H9 (cell line): ENCODE data around the gene ATP13A2. TPM values are rescaled to one million over a fixed set of nuclear protein-coding genes. Genes with fewer than 3 reads are reported as not detected.

Source experiments
- DNase-seq: peaks from one replicate; pipeline ENCODE4 v3.0.0-alpha.2; 2017
- H2AFZ ChIP-seq: one replicate; pipeline ENCODE4 v1.6.1; 2013; ENCODE audit warnings: mild to moderate bottlenecking, low read length, control low read depth, moderate library complexity
- H2AK5ac ChIP-seq: 2 replicates; pipeline ENCODE4 v1.6.1; 2013; ENCODE audit warnings: low read length, control low read depth, mixed read lengths; ENCODE audit not compliant: insufficient read length
- H2BK120ac ChIP-seq: one replicate; pipeline ENCODE4 v1.6.1; 2013; ENCODE audit warnings: low read depth, mild to moderate bottlenecking, low read length, control low read depth, inconsistent platforms; ENCODE audit not compliant: poor library complexity, severe bottlenecking
- H2BK12ac ChIP-seq: 2 replicates; pipeline ENCODE4 v1.6.1; 2013; ENCODE audit warnings: low read length, control low read depth, mixed read lengths, low read depth; ENCODE audit not compliant: insufficient read length
- H2BK15ac ChIP-seq: 2 replicates; pipeline ENCODE4 v1.6.1; 2013; ENCODE audit warnings: low read depth, low read length, control low read depth
- H2BK20ac ChIP-seq: one replicate; pipeline ENCODE4 v1.6.1; 2013; ENCODE audit warnings: low read depth, mild to moderate bottlenecking, low read length, control low read depth, inconsistent platforms; ENCODE audit not compliant: poor library complexity, severe bottlenecking
- H2BK5ac ChIP-seq: 2 replicates; pipeline ENCODE4 v1.6.1; 2013; ENCODE audit warnings: low read length, control low read depth, mixed read lengths; ENCODE audit not compliant: insufficient read length
- H3K14ac ChIP-seq: 2 replicates; pipeline ENCODE4 v1.6.1; 2013; ENCODE audit warnings: low read length, control low read depth; ENCODE audit not compliant: insufficient read depth
- H3K18ac ChIP-seq: 2 replicates; pipeline ENCODE4 v1.6.1; 2013; ENCODE audit warnings: low read depth, mild to moderate bottlenecking, mixed read lengths, low read length, control low read depth; ENCODE audit not compliant: insufficient read length
- H3K23ac ChIP-seq: 2 replicates; pipeline ENCODE4 v1.6.1; 2013; ENCODE audit warnings: low read length, control low read depth, mixed read lengths, low read depth; ENCODE audit not compliant: insufficient read length
- H3K23me2 ChIP-seq: 2 replicates; pipeline ENCODE4 v1.6.1; 2013; ENCODE audit warnings: low read depth, mild to moderate bottlenecking, mixed read lengths, low read length, control low read depth; ENCODE audit not compliant: insufficient read length, poor library complexity, severe bottlenecking
- H3K27ac ChIP-seq: 2 replicates; pipeline ENCODE4 v1.5.1; 2013; ENCODE audit warnings: low read length, control low read depth, mixed read lengths, low read depth; ENCODE audit not compliant: insufficient read length
- H3K27me3 ChIP-seq: 2 replicates; pipeline ENCODE4 v1.6.1; 2013; ENCODE audit warnings: low read length, control low read depth, inconsistent platforms; ENCODE audit not compliant: insufficient read depth
- H3K4ac ChIP-seq: 2 replicates; pipeline ENCODE4 v1.6.1; 2013; ENCODE audit warnings: low read depth, mild to moderate bottlenecking, control low read depth, inconsistent platforms, low read length, moderate library complexity
- H3K4me1 ChIP-seq: 2 replicates; pipeline ENCODE4 v1.6.1; 2013; ENCODE audit warnings: low read length, control low read depth, inconsistent platforms; ENCODE audit not compliant: insufficient read depth
- H3K4me2 ChIP-seq: 2 replicates; pipeline ENCODE4 v1.6.1; 2013; ENCODE audit warnings: low read length, control low read depth, mixed read lengths; ENCODE audit not compliant: insufficient read length, insufficient read depth
- H3K56ac ChIP-seq: 2 replicates; pipeline ENCODE4 v1.6.1; 2013; ENCODE audit warnings: low read depth, mild to moderate bottlenecking, mixed read lengths, low read length, control low read depth; ENCODE audit not compliant: insufficient read length
- H3K79me1 ChIP-seq: 2 replicates; pipeline ENCODE4 v1.6.1; 2013; ENCODE audit warnings: low read depth, mild to moderate bottlenecking, moderate library complexity, low read length, control low read depth, inconsistent platforms; ENCODE audit not compliant: insufficient read depth, poor library complexity, severe bottlenecking
- H3K79me2 ChIP-seq: 2 replicates; pipeline ENCODE4 v1.6.1; 2013; ENCODE audit warnings: low read length, control low read depth, inconsistent platforms; ENCODE audit not compliant: insufficient read depth
- H3K9ac ChIP-seq: 2 replicates; pipeline ENCODE4 v1.6.1; 2013; ENCODE audit warnings: low read length, control low read depth, mixed read lengths; ENCODE audit not compliant: insufficient read length; ENCODE audit errors: extremely low read depth
- H3K9me3 ChIP-seq: one replicate; pipeline ENCODE4 v1.6.1; 2013; ENCODE audit warnings: low read depth, low read length, inconsistent platforms; ENCODE audit not compliant: control insufficient read depth
- H3T11ph ChIP-seq: one replicate; pipeline ENCODE4 v1.6.1; 2013; ENCODE audit warnings: mild to moderate bottlenecking, low read length, control low read depth, inconsistent platforms
- H4K20me1 ChIP-seq: one replicate; pipeline ENCODE4 v1.6.1; 2013; ENCODE audit not compliant: control insufficient read depth, insufficient read length, insufficient read depth
- H4K5ac ChIP-seq: 2 replicates; pipeline ENCODE4 v1.6.1; 2013; ENCODE audit warnings: low read depth, mild to moderate bottlenecking, mixed read lengths, low read length, control low read depth; ENCODE audit not compliant: insufficient read length
- H4K8ac ChIP-seq: replicated peaks from 2 replicates; pipeline ENCODE4 v1.6.1; 2013; ENCODE audit warnings: low read length, control low read depth, mixed read lengths, low read depth; ENCODE audit not compliant: insufficient read length
- H4K91ac ChIP-seq: 2 replicates; pipeline ENCODE4 v1.6.1; 2013; ENCODE audit warnings: low read depth, mild to moderate bottlenecking, moderate library complexity, mixed read lengths, low read length, control low read depth; ENCODE audit not compliant: insufficient read length
- H3K27ac Mint-ChIP-seq, 3 experiments: 2 replicates in 2 of 3; 3 replicates in 1 of 3; pipeline ENCODE4 v1.8.0; 2020 to 2021; ENCODE audit warnings: mixed read lengths in 3 of 3, mild to moderate bottlenecking in 1 of 3, moderate library complexity in 1 of 3
- H3K27me3 Mint-ChIP-seq: 2 replicates; pipeline ENCODE4 v1.8.0; 2021; ENCODE audit warnings: low read depth, mild to moderate bottlenecking, moderate library complexity, mixed read lengths
- H3K36me3 Mint-ChIP-seq, 3 experiments: 2 replicates in 2 of 3; 3 replicates in 1 of 3; pipeline ENCODE4 v1.8.0; 2020 to 2021; ENCODE audit warnings: low read depth in 3 of 3, mixed read lengths in 3 of 3; ENCODE audit not compliant: insufficient read depth in 1 of 3
- H3K4me1 Mint-ChIP-seq, 2 experiments: 2 replicates each; pipeline ENCODE4 v1.8.0; 2020; ENCODE audit warnings: mixed read lengths in 2 of 2
- H3K4me3 Mint-ChIP-seq, 2 experiments: 2 replicates in 1 of 2; 3 replicates in 1 of 2; pipeline ENCODE4 v1.8.0; 2020 to 2021; ENCODE audit warnings: mild to moderate bottlenecking in 2 of 2, mixed read lengths in 2 of 2, moderate library complexity in 1 of 2
- H3K9me3 Mint-ChIP-seq, 2 experiments: 2 replicates in 1 of 2; 3 replicates in 1 of 2; pipeline ENCODE4 v1.8.0; 2020; ENCODE audit warnings: mild to moderate bottlenecking in 2 of 2, mixed read lengths in 2 of 2, moderate library complexity in 1 of 2
- WGBS: extraction: QIAGEN DNeasy Blood & Tissue Kit; methylation state at CpG from one replicate; pipeline ENCODE4 v1.1.7; 2013; ENCODE audit warnings: missing lambda C conversion rate, low lambda C conversion rate, mixed read lengths; ENCODE audit not compliant: insufficient read length; ENCODE audit errors: extremely low coverage; 5-methylcytosine and 5-hydroxymethylcytosine counted together
- total RNA-seq: library from RNA; stranded (reverse); gene quantifications from 2 replicates; pipeline ENCODE4 v1.2.1, GENCODE V29; 2021
- TF ChIP-seq, protein P1 (sequence below): fragments of 200-600 bp; sonication (generic); conservative IDR thresholded peaks from 3 replicates; pipeline ENCODE4 v1.8.0; 2021; ENCODE audit warnings: antibody characterized with exemption, mild to moderate bottlenecking

Gene ATP13A2
- total RNA-seq, 1 experiment from 2014 or later: 53.6 TPM

DNA sequence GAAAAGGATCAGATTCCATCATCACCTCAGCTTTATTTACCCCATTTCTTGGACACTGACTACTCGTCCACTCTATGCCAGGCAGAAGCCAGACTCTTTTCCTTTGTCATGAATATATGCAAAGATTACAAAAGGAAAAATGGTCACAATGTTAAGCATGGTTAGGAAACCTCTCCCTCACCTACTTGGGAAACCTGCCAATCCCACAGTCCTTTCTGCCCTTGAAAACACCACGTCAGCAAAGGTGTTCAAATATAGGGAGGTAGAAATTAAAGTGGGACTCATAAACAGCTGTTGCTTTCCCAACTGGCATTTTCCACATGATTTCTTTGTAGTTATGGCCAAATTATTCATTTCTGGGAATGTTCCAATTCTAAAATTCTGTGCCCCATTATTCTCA lies 16.2 kb upstream of the ATP13A2 start:
- Histone ChIP-seq H3K79me1 (no peaks in the 10 kb centered on the region), H2BK12ac (no peak overlapping the region), H3T11ph (no peak overlapping the region), H3K4ac (no peak overlapping the region), H3K23me2 (no peaks in the 10 kb centered on the region), H2AFZ (no peak overlapping the region), H3K56ac (no peak overlapping the region), H3K18ac (no peak overlapping the region), H2BK15ac (no peak overlapping the region), H4K91ac (no peak overlapping the region), H2BK120ac (no peak overlapping the region), H3K9ac (no peak overlapping the region), H3K14ac (no peak overlapping the region), H3K4me2 (no peak overlapping the region), H4K8ac (no peak overlapping the region), H2BK20ac (no peak overlapping the region), H2BK5ac (no peak overlapping the region), H3K79me2 (no peaks in the 10 kb centered on the region), H3K27me3 (no peaks in the 10 kb centered on the region), H3K23ac (no peak overlapping the region), H4K20me1 (no peaks in the 10 kb centered on the region), H3K27ac (no peak overlapping the region), H3K9me3 (no peaks in the 10 kb centered on the region), H2AK5ac (no peak overlapping the region), H3K4me1 (no peaks in the 10 kb centered on the region), H4K5ac (no peak overlapping the region)
- Mint-ChIP-seq H3K27me3 (no peaks in the 10 kb centered on the region), H3K36me3 (peaks cover 17 to 65% (median 51%) of the 10 kb centered on the region in 3 experiments; a peak in 6 of 7 replicates), H3K4me3 (no peak overlapping the region), H3K4me1 (peaks cover 0 to 5% of the 10 kb centered on the region in 2 experiments; a peak in 1 of 4 replicates), H3K9me3 (no peaks in the 10 kb centered on the region), H3K27ac (0 out of 7 replicates have a peak overlapping the region, but pooled peaks of 1 of the 3 experiments have one; percentile 3)
- no peak for DNase-seq
- WGBS: no CpG with 5 or more reads among the region's 2 CpGs
- TF ChIP-seq, protein P1, sequence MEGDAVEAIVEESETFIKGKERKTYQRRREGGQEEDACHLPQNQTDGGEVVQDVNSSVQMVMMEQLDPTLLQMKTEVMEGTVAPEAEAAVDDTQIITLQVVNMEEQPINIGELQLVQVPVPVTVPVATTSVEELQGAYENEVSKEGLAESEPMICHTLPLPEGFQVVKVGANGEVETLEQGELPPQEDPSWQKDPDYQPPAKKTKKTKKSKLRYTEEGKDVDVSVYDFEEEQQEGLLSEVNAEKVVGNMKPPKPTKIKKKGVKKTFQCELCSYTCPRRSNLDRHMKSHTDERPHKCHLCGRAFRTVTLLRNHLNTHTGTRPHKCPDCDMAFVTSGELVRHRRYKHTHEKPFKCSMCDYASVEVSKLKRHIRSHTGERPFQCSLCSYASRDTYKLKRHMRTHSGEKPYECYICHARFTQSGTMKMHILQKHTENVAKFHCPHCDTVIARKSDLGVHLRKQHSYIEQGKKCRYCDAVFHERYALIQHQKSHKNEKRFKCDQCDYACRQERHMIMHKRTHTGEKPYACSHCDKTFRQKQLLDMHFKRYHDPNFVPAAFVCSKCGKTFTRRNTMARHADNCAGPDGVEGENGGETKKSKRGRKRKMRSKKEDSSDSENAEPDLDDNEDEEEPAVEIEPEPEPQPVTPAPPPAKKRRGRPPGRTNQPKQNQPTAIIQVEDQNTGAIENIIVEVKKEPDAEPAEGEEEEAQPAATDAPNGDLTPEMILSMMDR: no peak
